HEK293 (cell line): ENCODE results near the gene PCBD2.

ENCODE experiments used
- CTCF ChIA-PET: fragments of 350-600 bp; formaldehyde crosslinking; extraction: SDS; loops from one replicate; lab custom pipeline; 2021; ENCODE audit warnings: antibody characterized with exemption; lab: Yijun Ruan, JAX
- POLR2A ChIA-PET: fragments of 300-600 bp; formaldehyde crosslinking; extraction: SDS; loops from one replicate; lab custom pipeline; 2020; ENCODE audit warnings: antibody characterized with exemption, inconsistent platforms; lab: Yijun Ruan, JAX
- H3K27ac ChIP-seq: fragments of 200-500 bp; sonication (Bioruptor generic); 2 replicates; pipeline ENCODE4 v1.5.1; 2014; ENCODE audit warnings: low read depth, low read length, control low read depth, inconsistent platforms; ENCODE audit errors: extremely low read depth
- H3K36me3 ChIP-seq, 2 experiments: fragments of 200-500 bp in 1 of 2; sonication (Bioruptor generic) in 1 of 2; 1 replicate in 1 of 2; 2 replicates in 1 of 2; pipeline ENCODE4 v1.5.1; 2014 to 2017; ENCODE audit warnings: inconsistent platforms in 2 of 2, low read length in 2 of 2; ENCODE audit not compliant: control insufficient read depth in 2 of 2, insufficient read depth in 1 of 2
- H3K4me1 ChIP-seq: fragments of 200-500 bp; sonication (Bioruptor generic); 2 replicates; pipeline ENCODE4 v1.5.1; 2014; ENCODE audit warnings: mild to moderate bottlenecking, low read length, inconsistent platforms; ENCODE audit not compliant: control insufficient read depth, insufficient read depth
- H3K4me3 ChIP-seq: 2 replicates; pipeline ENCODE4 v1.5.1; 2011; ENCODE audit warnings: low read depth, mild to moderate bottlenecking, control low read depth, low read length, moderate library complexity
- H3K9me3 ChIP-seq: fragments of 200-500 bp; sonication (Bioruptor generic); 2 replicates; pipeline ENCODE4 v1.5.1; 2014; ENCODE audit warnings: low read depth, low read length, inconsistent platforms; ENCODE audit not compliant: control insufficient read depth, insufficient read depth
- BCL11B ChIP-seq: fragments of 450-650 bp; formaldehyde crosslinking; IDR thresholded peaks from 2 replicates; pipeline ENCODE4 v1.5.1; 2016; ENCODE audit warnings: low read depth, missing biosample characterization, missing genetic modification characterization
- HOXA7 ChIP-seq: sonication (generic); formaldehyde crosslinking; IDR thresholded peaks from 2 replicates; pipeline ENCODE4 v1.8.1; 2022; ENCODE audit warnings: missing genetic modification reagents, borderline replicate concordance
- SALL2 ChIP-seq: fragments of 450-650 bp; formaldehyde crosslinking; IDR thresholded peaks from 2 replicates; pipeline ENCODE4 v1.5.0; 2017; ENCODE audit warnings: missing biosample characterization, mild to moderate bottlenecking, missing genetic modification characterization, borderline replicate concordance
- ZBTB20 ChIP-seq: fragments of 450-650 bp; formaldehyde crosslinking; IDR thresholded peaks from 2 replicates; pipeline ENCODE4 v1.5.1; 2016; ENCODE audit warnings: missing biosample characterization, missing genetic modification characterization
- ZFHX2 ChIP-seq: fragments of 450-650 bp; formaldehyde crosslinking; conservative IDR thresholded peaks from 2 replicates; pipeline ENCODE4 v1.5.1; 2016; ENCODE audit warnings: missing biosample characterization, missing genetic modification characterization
- ZNF132 ChIP-seq: fragments of 450-650 bp; formaldehyde crosslinking; IDR thresholded peaks from 2 replicates; pipeline ENCODE4 v1.5.1; 2017; ENCODE audit warnings: missing biosample characterization, missing genetic modification characterization, borderline replicate concordance
- ZNF140 ChIP-seq: fragments of 450-650 bp; formaldehyde crosslinking; IDR thresholded peaks from 2 replicates; pipeline ENCODE4 v1.5.1; 2016; ENCODE audit warnings: missing biosample characterization, missing genetic modification characterization
- ZNF148 ChIP-seq: fragments of 450-650 bp; formaldehyde crosslinking; IDR thresholded peaks from 2 replicates; pipeline ENCODE4 v1.5.0; 2017; ENCODE audit warnings: missing biosample characterization, missing genetic modification characterization, borderline replicate concordance
- ZNF169 ChIP-seq: fragments of 450-650 bp; formaldehyde crosslinking; IDR thresholded peaks from 2 replicates; pipeline ENCODE4 v1.5.1; 2016; ENCODE audit warnings: missing biosample characterization, missing genetic modification characterization
- ZNF2 ChIP-seq: fragments of 450-650 bp; formaldehyde crosslinking; IDR thresholded peaks from 2 replicates; pipeline ENCODE4 v1.5.1; 2016; ENCODE audit warnings: missing biosample characterization, missing genetic modification characterization
- ZNF23 ChIP-seq: fragments of 450-650 bp; formaldehyde crosslinking; IDR thresholded peaks from 2 replicates; pipeline ENCODE4 v1.5.1; 2016; ENCODE audit warnings: missing biosample characterization, missing genetic modification characterization, borderline replicate concordance
- ZNF266 ChIP-seq: fragments of 450-650 bp; formaldehyde crosslinking; IDR thresholded peaks from 2 replicates; pipeline ENCODE4 v1.5.1; 2016; ENCODE audit warnings: missing biosample characterization, missing genetic modification characterization, low read depth
- ZNF280C ChIP-seq: fragments of 450-650 bp; formaldehyde crosslinking; IDR thresholded peaks from 2 replicates; pipeline ENCODE4 v1.5.1; 2016; ENCODE audit warnings: missing biosample characterization, missing genetic modification characterization
- ZNF335 ChIP-seq: fragments of 450-650 bp; formaldehyde crosslinking; conservative IDR thresholded peaks from 2 replicates; pipeline ENCODE4 v1.5.1; 2016; ENCODE audit warnings: missing biosample characterization, missing genetic modification characterization
- ZNF391 ChIP-seq: fragments of 450-650 bp; formaldehyde crosslinking; IDR thresholded peaks from 2 replicates; pipeline ENCODE4 v1.5.1; 2016; ENCODE audit warnings: low read depth, missing biosample characterization, missing genetic modification characterization, borderline replicate concordance
- ZNF433 ChIP-seq: fragments of 450-650 bp; formaldehyde crosslinking; IDR thresholded peaks from 2 replicates; pipeline ENCODE4 v1.5.1; 2016; ENCODE audit warnings: missing biosample characterization, missing genetic modification characterization, low read depth
- ZNF501 ChIP-seq: fragments of 450-650 bp; formaldehyde crosslinking; IDR thresholded peaks from 2 replicates; pipeline ENCODE4 v1.5.1; 2016; ENCODE audit warnings: missing biosample characterization, missing genetic modification characterization
- ZNF624 ChIP-seq: fragments of 450-650 bp; formaldehyde crosslinking; IDR thresholded peaks from 2 replicates; pipeline ENCODE4 v1.5.1; 2017; ENCODE audit warnings: missing biosample characterization, missing genetic modification characterization
- ZNF701 ChIP-seq: fragments of 450-650 bp; formaldehyde crosslinking; IDR thresholded peaks from 2 replicates; pipeline ENCODE4 v1.5.1; 2016; ENCODE audit warnings: missing biosample characterization, missing genetic modification characterization
- ZNF76 ChIP-seq: fragments of 450-650 bp; formaldehyde crosslinking; IDR thresholded peaks from 2 replicates; pipeline ENCODE4; 2016; ENCODE audit warnings: low read depth, missing biosample characterization, missing genetic modification characterization, borderline replicate concordance
- ZNF830 ChIP-seq: fragments of 450-650 bp; IDR thresholded peaks from 2 replicates; pipeline ENCODE4 v1.5.0; 2018; ENCODE audit warnings: missing biosample characterization, missing genetic modification characterization, low read depth, mild to moderate bottlenecking, moderate library complexity
- ZNF843 ChIP-seq: fragments of 450-650 bp; formaldehyde crosslinking; IDR thresholded peaks from 2 replicates; pipeline ENCODE4 v1.5.1; 2016; ENCODE audit warnings: missing biosample characterization, missing genetic modification characterization
- TF ChIP-seq, protein P1 (sequence below): fragments of 450-650 bp; formaldehyde crosslinking; IDR thresholded peaks from 2 replicates; pipeline ENCODE4 v1.5.1; 2016; ENCODE audit warnings: missing biosample characterization, missing genetic modification characterization
- TF ChIP-seq, protein P2 (sequence below): fragments of 450-650 bp; formaldehyde crosslinking; IDR thresholded peaks from 2 replicates; pipeline ENCODE4 v1.5.1; 2017; ENCODE audit warnings: missing biosample characterization, missing genetic modification characterization

The PCBD2 gene

DNA sequence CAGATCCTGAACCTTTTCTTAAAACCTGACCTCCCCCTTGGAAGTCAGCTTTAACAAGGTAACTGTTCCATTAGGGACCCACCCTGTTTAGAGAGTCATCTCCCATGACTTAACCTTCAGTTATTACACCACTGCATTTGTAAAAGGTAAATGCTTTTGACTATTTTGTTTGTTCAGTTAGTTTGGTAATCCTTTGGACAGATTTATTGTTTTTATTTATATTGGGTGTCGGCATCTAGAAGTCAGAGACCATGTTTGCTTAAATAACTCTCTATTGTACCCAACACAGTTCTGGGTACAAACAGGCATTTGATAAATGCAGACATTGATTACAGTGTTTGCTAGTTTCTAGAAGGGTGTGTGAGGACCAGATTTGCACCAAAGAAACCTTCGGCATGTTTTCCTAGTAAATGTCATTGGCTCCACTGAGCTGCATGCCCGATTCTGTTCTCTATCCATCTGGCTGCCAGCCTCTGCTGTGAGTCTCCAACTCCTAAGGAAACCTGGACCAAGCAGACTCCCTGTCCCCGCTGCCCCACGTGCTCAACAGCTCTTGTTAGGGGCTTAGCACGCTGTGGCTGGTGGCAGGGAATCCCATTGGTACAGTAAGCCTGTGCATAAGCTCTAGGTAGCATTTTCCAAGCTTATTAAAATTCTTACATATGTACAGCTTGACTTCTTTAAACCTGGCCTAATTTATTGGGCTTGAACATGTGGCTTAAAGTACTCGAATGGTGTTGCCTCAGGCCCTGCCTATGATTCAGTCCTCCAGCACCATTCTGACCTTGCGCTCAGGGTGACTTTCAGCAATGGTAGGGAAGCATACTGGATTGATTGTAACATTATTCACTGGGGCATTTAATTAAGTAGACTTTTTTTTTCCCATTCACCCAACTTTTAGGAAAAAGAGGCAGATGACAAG, 6.6 kb downstream of the PCBD2 start (continued):
- TF ChIP-seq ZNF280C (no peak), ZNF501 (tag by site-specific recombination) (no peak)

DNA sequence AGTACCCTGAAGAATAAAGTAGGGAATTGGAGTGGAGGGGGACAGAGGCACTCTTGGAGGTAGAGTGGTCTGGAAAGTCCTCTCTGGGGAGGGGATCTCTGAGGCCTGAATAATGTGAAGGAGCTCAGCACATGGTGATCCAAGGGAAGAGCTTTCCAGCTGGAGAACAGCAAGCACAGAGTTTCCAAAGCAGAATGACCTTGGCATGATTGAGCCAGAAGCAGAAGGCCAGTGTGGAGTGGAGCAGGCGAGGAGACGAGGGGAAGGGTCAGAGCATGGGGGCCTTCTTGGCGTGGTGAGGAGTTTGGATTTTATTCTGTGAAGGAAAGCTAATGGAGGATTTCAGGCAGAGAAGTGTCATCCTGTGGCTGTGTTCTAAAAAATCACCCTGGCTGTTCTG, 8.3 kb downstream of the PCBD2 start:
- TF ChIP-seq BCL11B (tag by site-specific recombination) = no peak
- no peak for TF ChIP-seq ZNF701 (tag by site-specific recombination)
- TF ChIP-seq, protein P1, sequence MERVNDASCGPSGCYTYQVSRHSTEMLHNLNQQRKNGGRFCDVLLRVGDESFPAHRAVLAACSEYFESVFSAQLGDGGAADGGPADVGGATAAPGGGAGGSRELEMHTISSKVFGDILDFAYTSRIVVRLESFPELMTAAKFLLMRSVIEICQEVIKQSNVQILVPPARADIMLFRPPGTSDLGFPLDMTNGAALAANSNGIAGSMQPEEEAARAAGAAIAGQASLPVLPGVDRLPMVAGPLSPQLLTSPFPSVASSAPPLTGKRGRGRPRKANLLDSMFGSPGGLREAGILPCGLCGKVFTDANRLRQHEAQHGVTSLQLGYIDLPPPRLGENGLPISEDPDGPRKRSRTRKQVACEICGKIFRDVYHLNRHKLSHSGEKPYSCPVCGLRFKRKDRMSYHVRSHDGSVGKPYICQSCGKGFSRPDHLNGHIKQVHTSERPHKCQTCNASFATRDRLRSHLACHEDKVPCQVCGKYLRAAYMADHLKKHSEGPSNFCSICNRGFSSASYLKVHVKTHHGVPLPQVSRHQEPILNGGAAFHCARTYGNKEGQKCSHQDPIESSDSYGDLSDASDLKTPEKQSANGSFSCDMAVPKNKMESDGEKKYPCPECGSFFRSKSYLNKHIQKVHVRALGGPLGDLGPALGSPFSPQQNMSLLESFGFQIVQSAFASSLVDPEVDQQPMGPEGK = no peak
- TF ChIP-seq, protein P2, sequence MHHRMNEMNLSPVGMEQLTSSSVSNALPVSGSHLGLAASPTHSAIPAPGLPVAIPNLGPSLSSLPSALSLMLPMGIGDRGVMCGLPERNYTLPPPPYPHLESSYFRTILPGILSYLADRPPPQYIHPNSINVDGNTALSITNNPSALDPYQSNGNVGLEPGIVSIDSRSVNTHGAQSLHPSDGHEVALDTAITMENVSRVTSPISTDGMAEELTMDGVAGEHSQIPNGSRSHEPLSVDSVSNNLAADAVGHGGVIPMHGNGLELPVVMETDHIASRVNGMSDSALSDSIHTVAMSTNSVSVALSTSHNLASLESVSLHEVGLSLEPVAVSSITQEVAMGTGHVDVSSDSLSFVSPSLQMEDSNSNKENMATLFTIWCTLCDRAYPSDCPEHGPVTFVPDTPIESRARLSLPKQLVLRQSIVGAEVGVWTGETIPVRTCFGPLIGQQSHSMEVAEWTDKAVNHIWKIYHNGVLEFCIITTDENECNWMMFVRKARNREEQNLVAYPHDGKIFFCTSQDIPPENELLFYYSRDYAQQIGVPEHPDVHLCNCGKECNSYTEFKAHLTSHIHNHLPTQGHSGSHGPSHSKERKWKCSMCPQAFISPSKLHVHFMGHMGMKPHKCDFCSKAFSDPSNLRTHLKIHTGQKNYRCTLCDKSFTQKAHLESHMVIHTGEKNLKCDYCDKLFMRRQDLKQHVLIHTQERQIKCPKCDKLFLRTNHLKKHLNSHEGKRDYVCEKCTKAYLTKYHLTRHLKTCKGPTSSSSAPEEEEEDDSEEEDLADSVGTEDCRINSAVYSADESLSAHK (tag by site-specific recombination) = no peak
- TF ChIP-seq ZNF433 (tag by site-specific recombination) = no peak
- no peak for TF ChIP-seq ZNF148
- TF ChIP-seq ZNF76 (tag by site-specific recombination) = no peak
- ChIA-PET CTCF (interaction anchor here (0.7 to 1.0 kb wide), 2 partner anchors 9 to 202 kb away, joined by 3 read pairs; no protein-coding TSS in a partner anchor), POLR2A (no interaction called here)
- Histone ChIP-seq H3K9me3 (no peaks in the 10 kb centered on the region), H3K27ac (no peak overlapping the region), H3K4me3 (no peak overlapping the region), H3K4me1 (no peaks in the 10 kb centered on the region), H3K36me3 (peaks cover 6 to 39% of the 10 kb centered on the region in 2 experiments; a peak in 2 of 3 replicates)

- ChIA-PET CTCF (interaction anchor here (0.6 to 1.0 kb wide), 3 partner anchors 10 to 462 kb away, joined by 3 read pairs; no protein-coding TSS in a partner anchor), POLR2A (no interaction called here)
- Histone ChIP-seq H3K4me3 (no peak overlapping the region), H3K9me3 (no peaks in the 10 kb centered on the region), H3K4me1 (no peaks in the 10 kb centered on the region), H3K36me3 (peaks cover 6 to 38% of the 10 kb centered on the region in 2 experiments; a peak in 2 of 3 replicates), H3K27ac (no peak overlapping the region)
- TF ChIP-seq ZNF140 (no peak), ZFHX2 (no peak), SALL2 (no peak), ZNF624 (no peak), ZNF23 (tag by site-specific recombination) (no peak), ZBTB20 (tag by site-specific recombination) (no peak), ZNF266 (tag by site-specific recombination) (no peak), ZNF830 (no peak), ZNF132 (tag by site-specific recombination) (no peak), ZNF2 (no peak), ZNF169 (tag by site-specific recombination) (no peak), ZNF391 (no peak), HOXA7 (no peak), ZNF843 (no peak), ZNF335 (tag by site-specific recombination) (no peak)
Observed at GRCh38 chr5:134913795-134914194, 8.9 kb downstream of the PCBD2 start.
